NCI-H2029 treated with DMSO at 0.1 percent for 48 hours (cell line): ENCODE results near the gene RASSF5.

Experiments
- DNase-seq: peaks from one replicate; lab custom pipeline; 2025; lab: John Stamatoyannopoulos, UW

RASSF5 gene

GRCh38 chr1:206635080-206635977 is 128.0 kb downstream of the RASSF5 start, which contains the start of gene DYRK3:
DYRK3 (plus strand) TSS chr1:206635536; CDS start chr1:206635704, 168 bp downstream.
- DNase-seq, result peak; percentile 37

DNA sequence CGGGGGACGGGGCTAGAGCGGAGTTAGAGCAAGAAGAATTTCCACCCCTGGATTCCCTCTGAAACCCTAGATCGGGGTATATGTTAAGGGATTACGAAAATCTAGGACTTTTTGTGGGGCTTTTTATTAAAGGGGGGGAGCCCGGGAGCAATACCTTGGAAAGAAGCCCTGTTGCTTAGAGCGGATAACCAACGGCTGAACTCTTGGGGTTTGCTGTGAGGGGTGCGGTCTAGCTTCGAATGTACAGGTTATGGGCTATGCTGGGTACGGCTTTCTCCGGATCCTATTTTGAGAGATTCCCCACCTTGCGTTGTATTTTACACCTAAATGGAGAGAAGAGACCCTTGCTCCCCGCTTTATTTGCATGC is 128.6 kb downstream of the RASSF5 start:
- DNase-seq, result no peak

DNA sequence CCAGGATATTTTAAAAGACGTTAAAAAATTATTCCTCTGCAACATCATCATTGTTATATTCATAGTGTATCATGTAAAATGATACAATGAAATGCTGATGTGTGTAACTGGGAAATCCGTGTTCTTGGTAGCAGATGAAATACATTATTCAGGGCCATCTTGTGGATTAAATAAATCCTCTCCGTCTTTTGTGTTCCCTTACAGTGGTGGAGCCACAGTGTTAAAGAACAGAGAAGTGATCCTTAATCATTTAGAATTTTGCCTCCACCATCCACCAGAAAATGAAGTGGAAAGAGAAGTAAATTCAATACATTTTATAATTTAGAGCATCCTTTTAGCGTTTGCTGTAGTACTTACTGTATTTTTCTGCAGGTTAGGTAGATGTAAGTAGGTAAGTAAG is 129.3 kb downstream of the RASSF5 start:
- no peak for DNase-seq

- DNase-seq, result no peak
Measured at GRCh38 chr1:206637605-206638004, 130.3 kb downstream of the RASSF5 start.
